ENCODE results near the gene MYO1F.
A peak's percentile ranks its signal among the peaks of the same experiment; 100 is the strongest.
"Not testable (repeated sequence)": the region's sequence is repeated elsewhere in the genome, so short reads cannot be mapped to it uniquely, and the experiment has no call there.

MYO1F gene

GRCh38 chr19:8576273-8576993 is 809 bp downstream of the MYO1F start:
- no peak for DNase-seq (ENCODE audit: low read depth in 2 of 2)
- no peak overlapping the region for H3K4me3 ChIP-seq (replicated peaks in 1 of 2; ENCODE audit: low read depth in 2 of 2, low read length in 2 of 2)
- no peak for TF ChIP-seq CTCF (IDR thresholded peaks at IDR 0.05; ENCODE audit: low read depth, low read length)

GRCh38 chr19:8575467-8575997 is 1.7 kb downstream of the MYO1F start:
- peak; percentile 50 to 59 for DNase-seq (ENCODE audit: low read depth in 2 of 2)
- no peak overlapping the region for H3K4me3 ChIP-seq (replicated peaks in 1 of 2; ENCODE audit: low read depth in 2 of 2, low read length in 2 of 2)
- TF ChIP-seq CTCF (IDR thresholded peaks at IDR 0.05; ENCODE audit: low read depth, low read length) = no peak

GRCh38 chr19:8574619-8574922 is 2.7 kb downstream of the MYO1F start:
- DNase-seq (ENCODE audit: low read depth in 2 of 2); H3K4me3 ChIP-seq (replicated peaks in 1 of 2; ENCODE audit: low read depth in 2 of 2, low read length in 2 of 2): not testable (repeated sequence)

GRCh38 chr19:8573316-8573715 is 3.9 kb downstream of the MYO1F start:
- no peak for DNase-seq (ENCODE audit: low read depth in 2 of 2)
- no peak for TF ChIP-seq CTCF (IDR thresholded peaks at IDR 0.05; ENCODE audit: low read depth, low read length)
- H3K4me3 ChIP-seq (replicated peaks in 1 of 2; ENCODE audit: low read depth in 2 of 2, low read length in 2 of 2) = no peak overlapping the region

- H3K4me3 ChIP-seq (replicated peaks in 1 of 2; ENCODE audit: low read depth in 2 of 2, low read length in 2 of 2) = no peak overlapping the region
- TF ChIP-seq CTCF (IDR thresholded peaks at IDR 0.05; ENCODE audit: low read depth, low read length) = no peak
- peak; percentile 53 to 72 for DNase-seq (ENCODE audit: low read depth in 2 of 2)
Observed at GRCh38 chr19:8571006-8571411, 6.2 kb downstream of the MYO1F start.

GRCh38 chr19:8569066-8569771 is 8.0 kb downstream of the MYO1F start:
- peak; percentile 89 to 94 for DNase-seq (ENCODE audit: low read depth in 2 of 2)
- no peak overlapping the region for H3K4me3 ChIP-seq (replicated peaks in 1 of 2; ENCODE audit: low read depth in 2 of 2, low read length in 2 of 2)
- no peak for TF ChIP-seq CTCF (IDR thresholded peaks at IDR 0.05; ENCODE audit: low read depth, low read length)

- DNase-seq (ENCODE audit: low read depth in 2 of 2) = no peak
- no peak overlapping the region for H3K4me3 ChIP-seq (replicated peaks in 1 of 2; ENCODE audit: low read depth in 2 of 2, low read length in 2 of 2)
- TF ChIP-seq CTCF (IDR thresholded peaks at IDR 0.05; ENCODE audit: low read depth, low read length) = no peak
Observed at GRCh38 chr19:8567522-8568172, 9.6 kb downstream of the MYO1F start.
